ENCODE results near the gene ADH7.
"Not testable (repeated sequence)": the region's sequence is repeated elsewhere in the genome, so short reads cannot be mapped to it uniquely, and the experiment has no call there.

The ADH7 gene

DNA sequence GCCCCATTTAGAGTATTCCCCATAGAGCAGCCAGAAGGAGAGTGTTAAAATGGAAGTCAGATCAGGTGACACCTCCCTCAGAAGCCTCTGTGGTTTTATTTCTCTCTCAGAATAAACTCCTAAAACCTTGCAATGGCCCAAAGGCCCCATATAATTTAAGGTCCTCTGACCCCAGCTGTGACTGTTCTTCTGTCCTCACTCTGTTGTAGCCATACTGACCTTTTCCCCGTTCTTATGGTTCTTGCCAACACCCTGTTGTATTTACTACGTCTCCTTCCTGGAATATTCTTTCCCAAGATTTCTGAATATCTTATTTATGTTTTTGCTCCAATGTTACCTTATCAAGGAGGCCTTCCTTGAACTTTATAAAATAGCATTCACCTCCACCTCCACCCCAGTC lies 18.0 kb downstream of the ADH7 start (continued):
- TF ChIP-seq ZNF211 (tag by site-specific recombination; IDR thresholded peaks at IDR 0.05; ENCODE audit: low read depth): no peak
- no peak for TF ChIP-seq SCRT1 (tag by site-specific recombination; IDR thresholded peaks at IDR 0.05; ENCODE audit: borderline replicate concordance)
- no peak for TF ChIP-seq ZNF221 (tag by site-specific recombination; IDR thresholded peaks at IDR 0.05; ENCODE audit: borderline replicate concordance)
- TF ChIP-seq, protein P1, sequence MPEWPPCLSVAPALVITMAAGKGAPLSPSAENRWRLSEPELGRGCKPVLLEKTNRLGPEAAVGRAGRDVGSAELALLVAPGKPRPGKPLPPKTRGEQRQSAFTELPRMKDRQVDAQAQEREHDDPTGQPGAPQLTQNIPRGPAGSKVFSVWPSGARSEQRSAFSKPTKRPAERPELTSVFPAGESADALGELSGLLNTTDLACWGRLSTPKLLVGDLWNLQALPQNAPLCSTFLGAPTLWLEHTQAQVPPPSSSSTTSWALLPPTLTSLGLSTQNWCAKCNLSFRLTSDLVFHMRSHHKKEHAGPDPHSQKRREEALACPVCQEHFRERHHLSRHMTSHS (tag by site-specific recombination; IDR thresholded peaks at IDR 0.05): no peak
- no peak for TF ChIP-seq SP7 (tag by site-specific recombination; IDR thresholded peaks at IDR 0.05)
- TF ChIP-seq, protein P2, sequence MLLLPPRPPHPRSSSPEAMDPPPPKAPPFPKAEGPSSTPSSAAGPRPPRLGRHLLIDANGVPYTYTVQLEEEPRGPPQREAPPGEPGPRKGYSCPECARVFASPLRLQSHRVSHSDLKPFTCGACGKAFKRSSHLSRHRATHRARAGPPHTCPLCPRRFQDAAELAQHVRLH (tag by site-specific recombination; IDR thresholded peaks at IDR 0.05): no peak
- no peak for TF ChIP-seq PRDM1 (tag by site-specific recombination; IDR thresholded peaks at IDR 0.05)
- no peak for TF ChIP-seq ZNF394 (tag by site-specific recombination; IDR thresholded peaks at IDR 0.05; ENCODE audit: borderline replicate concordance)
- no peak for TF ChIP-seq GLI4 (tag by site-specific recombination; IDR thresholded peaks at IDR 0.05)
- TF ChIP-seq, protein P3, sequence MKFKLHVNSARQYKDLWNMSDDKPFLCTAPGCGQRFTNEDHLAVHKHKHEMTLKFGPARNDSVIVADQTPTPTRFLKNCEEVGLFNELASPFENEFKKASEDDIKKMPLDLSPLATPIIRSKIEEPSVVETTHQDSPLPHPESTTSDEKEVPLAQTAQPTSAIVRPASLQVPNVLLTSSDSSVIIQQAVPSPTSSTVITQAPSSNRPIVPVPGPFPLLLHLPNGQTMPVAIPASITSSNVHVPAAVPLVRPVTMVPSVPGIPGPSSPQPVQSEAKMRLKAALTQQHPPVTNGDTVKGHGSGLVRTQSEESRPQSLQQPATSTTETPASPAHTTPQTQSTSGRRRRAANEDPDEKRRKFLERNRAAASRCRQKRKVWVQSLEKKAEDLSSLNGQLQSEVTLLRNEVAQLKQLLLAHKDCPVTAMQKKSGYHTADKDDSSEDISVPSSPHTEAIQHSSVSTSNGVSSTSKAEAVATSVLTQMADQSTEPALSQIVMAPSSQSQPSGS (tag by site-specific recombination; IDR thresholded peaks at IDR 0.05; ENCODE audit: low read depth): no peak

DNA sequence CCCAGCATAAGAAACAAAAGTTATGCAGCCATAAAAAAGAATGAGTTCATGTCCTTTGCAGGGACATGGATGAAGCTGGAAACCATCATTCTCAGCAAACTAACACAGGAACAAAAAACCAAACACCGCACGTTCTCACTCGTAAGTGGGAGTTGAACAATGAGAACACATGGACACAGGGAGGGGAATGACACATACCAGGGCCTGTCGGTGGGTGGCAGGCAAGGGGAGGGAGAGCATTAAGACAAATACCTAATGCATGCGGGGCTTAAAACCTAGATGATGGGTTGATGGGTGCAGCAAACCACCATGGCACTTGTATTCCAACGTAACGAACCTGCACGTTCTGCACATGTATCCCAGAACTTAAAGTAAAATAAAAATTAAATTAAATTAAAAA lies 19.4 kb downstream of the ADH7 start:
- not testable (repeated sequence) for H3K4me1 ChIP-seq (ENCODE audit: control insufficient read depth, insufficient read depth, low read length)

DNA sequence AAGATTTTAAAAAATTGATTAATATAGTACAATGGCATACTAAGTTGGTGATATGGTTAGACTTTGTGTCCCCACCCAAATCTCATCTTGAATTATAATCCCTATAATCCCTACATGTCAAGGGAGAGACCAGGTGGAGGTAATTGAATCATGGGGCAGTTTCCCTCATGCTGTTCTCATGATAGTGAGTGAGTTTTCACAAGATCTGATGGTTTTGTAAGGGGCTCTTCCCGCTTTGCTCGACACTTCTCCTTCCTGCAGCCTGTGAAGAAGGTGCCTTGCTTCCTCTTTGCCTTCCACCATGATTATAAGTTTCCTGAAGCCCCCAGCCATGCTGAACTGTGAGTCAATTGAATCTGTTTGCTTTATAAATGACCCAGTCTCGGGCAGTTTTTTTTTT lies 20.2 kb downstream of the ADH7 start:
- H3K9me3 ChIP-seq (ENCODE audit: control insufficient read depth, insufficient read depth, low read depth, low read length); POLR2A ChIA-PET; H3K4me3 ChIP-seq (ENCODE audit: low read depth, low read length); H3K4me1 ChIP-seq (ENCODE audit: control insufficient read depth, insufficient read depth, low read length); H3K36me3 ChIP-seq (ENCODE audit: control insufficient read depth in 2 of 2, insufficient read depth in 1 of 2, low read length in 2 of 2); H3K27ac ChIP-seq (ENCODE audit: extremely low read depth, low read depth, low read length): not testable (repeated sequence)
- CTCF ChIA-PET: interaction anchor here (0.6 to 1.3 kb wide), 2 partner anchors 9 to 509 kb away, joined by 3 to 4 read pairs; no protein-coding TSS in a partner anchor

More for the DNA sequence above, 19.4 kb downstream of the ADH7 start:
- POLR2A ChIA-PET; H3K27ac ChIP-seq (ENCODE audit: extremely low read depth, low read depth, low read length); H3K9me3 ChIP-seq (ENCODE audit: control insufficient read depth, insufficient read depth, low read depth, low read length); H3K4me3 ChIP-seq (ENCODE audit: low read depth, low read length); H3K36me3 ChIP-seq (ENCODE audit: control insufficient read depth in 2 of 2, insufficient read depth in 1 of 2, low read length in 2 of 2): not testable (repeated sequence)
- CTCF ChIA-PET: interaction anchor here (1.3 kb wide), 1 partner anchor 10 kb away, joined by 3 read pairs; no protein-coding TSS in a partner anchor

DNA sequence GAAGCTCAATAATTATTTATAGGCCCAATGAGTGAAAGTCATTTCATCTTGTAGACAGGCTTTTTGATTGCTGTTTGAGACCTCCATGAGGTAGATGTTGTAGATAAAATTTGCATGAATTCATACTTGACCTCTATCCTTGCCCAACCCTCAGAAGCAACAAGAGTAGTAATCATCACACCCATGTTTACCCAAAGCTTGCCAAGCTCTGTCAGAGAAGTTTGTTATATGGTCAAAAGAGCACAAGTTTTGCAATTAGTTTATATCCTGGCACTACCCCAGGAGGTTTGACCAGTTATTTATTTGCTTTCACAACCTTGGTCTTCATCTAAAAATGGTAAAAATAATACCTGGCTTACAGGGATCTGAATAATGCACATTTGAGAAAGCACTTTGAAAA lies 20.7 kb downstream of the ADH7 start:
- POLR2A ChIA-PET: no interaction called here
- Histone ChIP-seq H3K36me3 (ENCODE audit: control insufficient read depth in 2 of 2, insufficient read depth in 1 of 2, low read length in 2 of 2) (no peaks in the 10 kb centered on the region), H3K4me3 (ENCODE audit: low read depth, low read length) (no peak overlapping the region), H3K9me3 (ENCODE audit: control insufficient read depth, insufficient read depth, low read depth, low read length) (no peaks in the 10 kb centered on the region), H3K27ac (ENCODE audit: extremely low read depth, low read depth, low read length) (no peak overlapping the region), H3K4me1 (ENCODE audit: control insufficient read depth, insufficient read depth, low read length) (no peaks in the 10 kb centered on the region)
- CTCF ChIA-PET: interaction anchor here (0.6 to 1.3 kb wide), 2 partner anchors 9 to 510 kb away, joined by 3 to 4 read pairs; no protein-coding TSS in a partner anchor
- TF ChIP-seq, protein P4, sequence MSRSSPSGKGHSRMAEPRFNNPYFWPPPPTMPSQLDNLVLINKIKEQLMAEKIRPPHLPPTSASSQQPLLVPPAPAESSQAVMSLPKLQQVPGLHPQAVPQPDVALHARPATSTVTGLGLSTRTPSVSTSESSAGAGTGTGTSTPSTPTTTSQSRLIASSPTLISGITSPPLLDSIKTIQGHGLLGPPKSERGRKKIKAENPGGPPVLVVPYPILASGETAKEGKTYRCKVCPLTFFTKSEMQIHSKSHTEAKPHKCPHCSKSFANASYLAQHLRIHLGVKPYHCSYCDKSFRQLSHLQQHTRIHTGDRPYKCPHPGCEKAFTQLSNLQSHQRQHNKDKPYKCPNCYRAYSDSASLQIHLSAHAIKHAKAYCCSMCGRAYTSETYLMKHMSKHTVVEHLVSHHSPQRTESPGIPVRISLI (tag by site-specific recombination; IDR thresholded peaks at IDR 0.05): no peak
- TF ChIP-seq, protein P5, sequence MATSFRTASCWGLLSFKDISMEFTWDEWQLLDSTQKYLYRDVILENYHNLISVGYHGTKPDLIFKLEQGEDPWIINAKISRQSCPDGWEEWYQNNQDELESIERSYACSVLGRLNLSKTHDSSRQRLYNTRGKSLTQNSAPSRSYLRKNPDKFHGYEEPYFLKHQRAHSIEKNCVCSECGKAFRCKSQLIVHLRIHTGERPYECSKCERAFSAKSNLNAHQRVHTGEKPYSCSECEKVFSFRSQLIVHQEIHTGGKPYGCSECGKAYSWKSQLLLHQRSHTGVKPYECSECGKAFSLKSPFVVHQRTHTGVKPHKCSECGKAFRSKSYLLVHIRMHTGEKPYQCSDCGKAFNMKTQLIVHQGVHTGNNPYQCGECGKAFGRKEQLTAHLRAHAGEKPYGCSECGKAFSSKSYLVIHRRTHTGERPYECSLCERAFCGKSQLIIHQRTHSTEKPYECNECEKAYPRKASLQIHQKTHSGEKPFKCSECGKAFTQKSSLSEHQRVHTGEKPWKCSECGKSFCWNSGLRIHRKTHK (tag by site-specific recombination; IDR thresholded peaks at IDR 0.05): no peak
- no peak for TF ChIP-seq ZEB2 (tag by site-specific recombination; IDR thresholded peaks at IDR 0.05)
- TF ChIP-seq ZNF571 (tag by site-specific recombination; IDR thresholded peaks at IDR 0.05): no peak
- no peak for TF ChIP-seq YY1 (tag by site-specific recombination; IDR thresholded peaks at IDR 0.05)
- TF ChIP-seq KLF7 (tag by site-specific recombination; IDR thresholded peaks at IDR 0.05; ENCODE audit: borderline replicate concordance): no peak
- TF ChIP-seq ZNF777 (tag by site-specific recombination; IDR thresholded peaks at IDR 0.05; ENCODE audit: borderline replicate concordance): no peak
- TF ChIP-seq, protein P6, sequence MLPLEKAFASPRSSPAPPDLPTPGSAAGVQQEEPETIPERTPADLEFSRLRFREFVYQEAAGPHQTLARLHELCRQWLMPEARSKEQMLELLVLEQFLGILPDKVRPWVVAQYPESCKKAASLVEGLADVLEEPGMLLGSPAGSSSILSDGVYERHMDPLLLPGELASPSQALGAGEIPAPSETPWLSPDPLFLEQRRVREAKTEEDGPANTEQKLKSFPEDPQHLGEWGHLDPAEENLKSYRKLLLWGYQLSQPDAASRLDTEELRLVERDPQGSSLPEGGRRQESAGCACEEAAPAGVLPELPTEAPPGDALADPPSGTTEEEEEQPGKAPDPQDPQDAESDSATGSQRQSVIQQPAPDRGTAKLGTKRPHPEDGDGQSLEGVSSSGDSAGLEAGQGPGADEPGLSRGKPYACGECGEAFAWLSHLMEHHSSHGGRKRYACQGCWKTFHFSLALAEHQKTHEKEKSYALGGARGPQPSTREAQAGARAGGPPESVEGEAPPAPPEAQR (tag by site-specific recombination; IDR thresholded peaks at IDR 0.05): no peak
- TF ChIP-seq ZNF112 (tag by site-specific recombination; IDR thresholded peaks at IDR 0.05): no peak
- TF ChIP-seq, protein P7, sequence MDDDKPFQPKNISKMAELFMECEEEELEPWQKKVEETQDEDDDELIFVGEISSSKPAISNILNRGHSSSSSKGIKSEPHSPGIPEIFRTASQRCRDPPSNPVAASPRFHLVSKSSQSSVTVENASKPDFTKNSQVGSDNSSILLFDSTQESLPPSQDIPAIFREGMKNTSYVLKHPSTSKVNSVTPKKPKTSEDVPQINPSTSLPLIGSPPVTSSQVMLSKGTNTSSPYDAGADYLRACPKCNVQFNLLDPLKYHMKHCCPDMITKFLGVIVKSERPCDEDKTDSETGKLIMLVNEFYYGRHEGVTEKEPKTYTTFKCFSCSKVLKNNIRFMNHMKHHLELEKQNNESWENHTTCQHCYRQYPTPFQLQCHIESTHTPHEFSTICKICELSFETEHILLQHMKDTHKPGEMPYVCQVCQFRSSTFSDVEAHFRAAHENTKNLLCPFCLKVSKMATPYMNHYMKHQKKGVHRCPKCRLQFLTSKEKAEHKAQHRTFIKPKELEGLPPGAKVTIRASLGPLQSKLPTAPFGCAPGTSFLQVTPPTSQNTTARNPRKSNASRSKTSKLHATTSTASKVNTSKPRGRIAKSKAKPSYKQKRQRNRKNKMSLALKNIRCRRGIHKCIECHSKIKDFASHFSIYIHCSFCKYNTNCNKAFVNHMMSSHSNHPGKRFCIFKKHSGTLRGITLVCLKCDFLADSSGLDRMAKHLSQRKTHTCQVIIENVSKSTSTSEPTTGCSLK (tag by site-specific recombination; IDR thresholded peaks at IDR 0.05): no peak
- no peak for TF ChIP-seq SCRT1 (tag by site-specific recombination; IDR thresholded peaks at IDR 0.05; ENCODE audit: borderline replicate concordance)
- TF ChIP-seq BCL11B (tag by site-specific recombination; IDR thresholded peaks at IDR 0.05; ENCODE audit: low read depth): no peak
